ENCODE data around the gene ARHGAP42.
A peak's percentile ranks its signal among the peaks of the same experiment; 100 is the strongest.

ARHGAP42 gene

DNA sequence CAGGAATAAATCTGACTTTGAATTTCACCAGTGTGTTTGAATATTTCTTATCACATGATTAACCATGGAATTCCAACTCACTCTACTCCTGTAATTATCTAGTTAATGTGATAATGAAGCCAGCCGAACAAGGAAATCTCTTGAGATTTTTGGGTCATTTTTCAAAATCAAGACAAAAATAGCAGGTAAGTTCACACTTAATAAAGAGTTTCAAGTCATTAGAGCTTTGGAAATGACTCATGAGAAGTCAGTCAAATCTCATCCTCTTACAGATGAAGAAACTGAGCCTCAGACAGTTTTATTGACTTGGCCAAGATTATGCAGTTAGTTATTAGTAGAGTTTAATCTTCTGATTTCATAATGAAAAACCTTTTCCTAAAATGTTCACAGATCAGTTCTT is 148.8 kb downstream of the ARHGAP42 start:
- no peak for DNase-seq (ENCODE audit: low read depth)

DNA sequence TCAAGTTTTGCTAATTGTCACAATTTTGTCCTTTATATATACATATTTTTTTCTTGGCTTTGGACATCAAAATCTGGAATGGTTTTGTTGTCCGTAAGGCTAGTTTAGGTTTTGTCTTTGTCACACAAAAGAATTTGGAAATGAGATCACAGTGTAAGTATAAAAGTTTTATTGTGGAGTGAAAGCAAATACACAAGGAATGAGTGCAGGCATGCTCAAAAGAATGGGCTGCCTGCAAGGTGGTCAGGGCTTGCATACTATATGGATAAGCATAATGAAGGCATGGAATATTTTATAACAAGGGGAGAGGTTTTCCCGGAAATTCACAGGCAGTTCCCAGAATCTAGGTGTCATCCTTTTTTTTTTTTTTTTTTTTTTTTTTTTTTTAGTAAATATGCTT is 150.2 kb downstream of the ARHGAP42 start:
- no peak for DNase-seq (ENCODE audit: low read depth)

DNA sequence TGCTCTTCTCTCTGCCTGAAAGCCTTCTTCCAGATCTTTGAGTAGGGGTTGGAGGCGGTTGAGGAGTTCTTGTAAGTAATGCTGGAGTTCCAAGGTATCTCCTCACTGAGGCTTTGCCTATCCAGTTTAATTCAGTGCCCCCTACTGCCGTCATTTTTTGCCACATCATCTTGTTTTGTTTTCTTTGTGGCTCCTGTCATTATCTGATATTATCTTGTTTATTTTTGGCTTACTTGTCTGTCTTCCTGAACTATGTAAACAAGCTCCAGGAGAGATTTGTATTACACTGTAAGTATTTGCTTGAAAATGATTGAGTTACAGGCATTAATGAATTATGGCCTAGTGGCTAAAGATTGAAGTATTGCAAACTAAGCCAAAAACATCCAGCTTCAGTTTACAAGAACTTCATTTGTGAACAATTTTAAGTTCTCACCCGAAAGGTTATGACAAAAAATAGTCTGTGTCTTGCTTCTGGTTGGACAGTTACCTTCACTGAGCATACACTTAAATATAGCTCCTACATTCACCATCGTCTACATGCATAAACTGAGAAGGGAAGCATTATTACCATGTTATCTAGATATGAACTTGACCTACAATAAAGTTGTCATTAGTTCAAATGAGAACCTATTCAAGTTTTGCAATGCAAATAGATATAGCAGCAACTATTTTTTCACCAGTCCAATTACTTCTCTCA is 154.8 kb downstream of the ARHGAP42 start:
- DNase-seq (ENCODE audit: low read depth), result no peak

DNA sequence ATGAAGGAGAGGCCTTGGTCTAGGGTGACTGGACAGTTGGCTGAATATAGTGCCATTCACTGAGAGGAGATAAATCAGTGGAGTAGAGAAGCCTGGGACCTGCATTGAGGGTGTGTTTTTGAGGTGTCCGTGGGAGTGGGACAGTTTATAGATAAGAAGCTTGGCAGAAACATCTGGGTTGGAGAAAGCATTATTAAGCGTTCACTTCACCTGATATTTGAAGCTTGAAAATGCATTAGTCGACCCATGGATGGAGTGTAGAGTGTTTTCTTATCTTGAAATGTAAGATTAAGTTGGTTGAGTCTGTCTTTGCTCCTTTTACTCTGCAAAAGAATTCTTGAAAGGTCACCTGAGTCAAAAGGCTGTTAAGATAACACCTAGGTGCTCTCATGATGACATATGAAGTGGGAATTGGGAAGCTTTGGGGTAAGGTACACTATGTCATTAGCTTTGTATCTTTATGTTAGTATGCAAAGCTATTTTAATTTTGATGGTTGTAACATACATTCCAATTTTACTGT is 160.7 kb downstream of the ARHGAP42 start:
- no peak for DNase-seq (ENCODE audit: low read depth)

DNA sequence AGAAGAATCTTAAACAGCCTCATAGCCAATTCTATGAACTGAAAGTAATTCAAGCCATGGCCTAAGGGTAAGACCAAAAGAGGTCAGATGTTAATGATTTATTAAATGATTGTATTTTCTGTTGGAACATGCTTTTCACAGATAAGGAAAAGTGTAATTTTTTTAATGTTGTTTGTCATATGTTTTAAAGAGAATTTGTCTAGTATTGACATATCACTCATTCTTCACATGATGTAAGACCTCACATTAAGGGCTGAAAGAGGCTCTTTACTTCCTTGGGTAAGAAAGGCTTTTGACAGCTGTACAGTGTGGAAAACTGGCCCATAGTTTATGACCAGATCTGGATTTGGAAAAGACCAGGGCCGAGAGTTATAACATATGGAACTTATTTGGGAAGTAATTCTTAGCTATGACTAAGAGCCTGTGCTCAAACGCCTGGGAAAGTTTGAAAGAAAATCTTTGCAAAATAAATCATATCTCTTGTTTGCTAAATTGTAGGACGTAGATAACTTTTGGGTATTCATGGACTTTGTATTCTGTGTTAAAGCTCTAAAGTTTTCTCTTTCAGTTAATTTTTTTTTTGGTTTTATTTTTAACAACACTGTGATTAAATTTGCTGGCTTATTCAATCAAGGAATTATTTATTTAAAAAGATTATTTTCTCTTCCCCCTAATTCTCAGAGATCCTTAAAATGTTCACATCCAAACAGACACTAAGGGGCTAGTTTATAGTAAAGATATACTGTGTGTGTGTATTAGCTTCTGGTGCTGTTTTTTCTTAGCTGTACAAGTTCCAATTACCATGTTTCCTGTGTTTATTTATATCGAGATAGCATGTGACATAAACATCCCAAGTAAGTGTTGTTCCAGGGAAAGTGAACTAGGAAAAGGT is 162.2 kb downstream of the ARHGAP42 start:
- DNase-seq (ENCODE audit: low read depth), result peak; percentile 91

DNA sequence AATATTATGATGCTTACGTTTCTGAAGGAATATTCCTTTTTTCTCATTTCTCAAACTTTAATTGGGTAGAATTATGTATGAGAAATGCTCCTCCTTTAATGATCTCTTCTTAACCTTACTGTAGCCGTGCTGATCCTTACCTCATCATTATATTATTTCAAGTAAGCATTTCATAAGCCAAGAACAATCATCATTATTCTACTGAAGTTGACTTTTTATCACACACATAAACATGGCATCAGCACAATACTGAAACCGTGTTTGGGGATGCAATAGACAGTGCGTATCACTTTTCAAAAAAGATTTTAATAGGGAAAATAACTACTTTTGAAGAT is 162.8 kb downstream of the ARHGAP42 start:
- DNase-seq (ENCODE audit: low read depth), result no peak

DNA sequence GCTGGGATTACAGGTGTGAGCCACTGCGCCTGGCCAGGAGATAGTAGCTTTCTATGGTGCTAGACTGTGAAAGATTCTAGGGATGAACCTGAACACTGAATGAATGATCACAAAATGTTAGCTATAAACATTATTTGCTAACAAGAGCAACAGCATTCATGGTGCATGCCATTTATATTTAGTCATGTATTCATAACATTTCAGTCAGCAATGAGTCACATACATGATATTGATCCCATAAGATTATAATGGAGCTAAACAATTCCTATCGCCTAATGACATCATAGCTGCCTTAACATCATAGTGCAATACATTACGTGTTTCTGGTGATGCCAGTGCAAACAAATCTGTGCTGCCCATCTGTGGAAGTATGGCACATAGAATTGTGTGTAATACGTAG is 164.1 kb downstream of the ARHGAP42 start:
- DNase-seq (ENCODE audit: low read depth), result no peak

DNA sequence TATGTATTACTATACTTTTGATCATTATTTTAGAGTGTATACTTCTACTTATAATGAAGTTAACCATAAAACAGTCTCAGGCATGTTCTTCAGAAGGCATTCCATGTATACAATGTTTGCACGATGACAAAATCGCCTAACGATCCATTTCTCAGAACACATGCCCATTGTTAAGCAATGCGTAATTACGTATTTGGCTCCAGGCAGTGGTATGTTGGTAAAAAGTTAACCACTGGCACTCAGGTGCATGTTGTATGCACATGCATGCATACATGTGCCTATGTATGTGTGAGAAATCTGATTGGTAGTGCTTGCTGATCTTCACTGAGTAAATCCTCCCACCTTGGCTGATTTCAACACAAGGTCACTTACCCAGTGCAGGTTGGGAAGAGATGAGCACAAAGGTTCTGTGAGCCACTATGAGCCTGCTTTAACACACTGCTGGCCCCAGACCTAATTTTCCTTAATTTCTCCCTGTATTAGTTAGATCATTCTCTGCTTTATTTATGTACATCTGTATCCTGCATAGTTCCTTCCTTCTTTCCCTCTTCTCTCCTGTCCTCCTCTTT is 164.6 kb downstream of the ARHGAP42 start:
- no peak for DNase-seq (ENCODE audit: low read depth)

DNA sequence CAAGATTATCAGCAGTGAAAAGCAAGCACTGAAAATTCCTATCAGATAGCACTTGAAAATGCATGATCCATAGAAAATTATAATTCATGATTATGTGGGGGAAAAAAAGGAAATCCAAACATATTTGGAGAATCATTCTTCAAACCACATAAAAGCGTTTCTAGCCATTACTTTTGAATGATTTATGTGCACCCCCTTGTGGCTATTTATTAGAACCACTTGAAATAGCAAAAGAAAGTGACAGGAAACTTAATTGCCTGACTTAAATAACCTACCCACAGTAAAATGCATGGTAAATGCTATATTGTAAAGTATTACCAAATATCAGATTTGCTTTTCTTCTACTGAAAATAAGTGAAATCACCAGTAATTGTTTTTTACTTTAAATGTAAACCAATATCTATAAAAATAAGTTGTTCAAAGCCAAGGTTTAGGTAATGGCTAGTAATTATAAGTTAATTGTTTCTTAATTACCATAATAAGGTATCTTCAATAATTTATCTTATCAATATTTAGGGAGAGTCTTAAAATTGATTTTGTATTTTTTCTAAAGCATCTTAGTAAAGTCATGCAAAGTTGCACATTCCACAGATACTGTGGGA is 168.5 kb downstream of the ARHGAP42 start:
- no peak for DNase-seq (ENCODE audit: low read depth)

DNA sequence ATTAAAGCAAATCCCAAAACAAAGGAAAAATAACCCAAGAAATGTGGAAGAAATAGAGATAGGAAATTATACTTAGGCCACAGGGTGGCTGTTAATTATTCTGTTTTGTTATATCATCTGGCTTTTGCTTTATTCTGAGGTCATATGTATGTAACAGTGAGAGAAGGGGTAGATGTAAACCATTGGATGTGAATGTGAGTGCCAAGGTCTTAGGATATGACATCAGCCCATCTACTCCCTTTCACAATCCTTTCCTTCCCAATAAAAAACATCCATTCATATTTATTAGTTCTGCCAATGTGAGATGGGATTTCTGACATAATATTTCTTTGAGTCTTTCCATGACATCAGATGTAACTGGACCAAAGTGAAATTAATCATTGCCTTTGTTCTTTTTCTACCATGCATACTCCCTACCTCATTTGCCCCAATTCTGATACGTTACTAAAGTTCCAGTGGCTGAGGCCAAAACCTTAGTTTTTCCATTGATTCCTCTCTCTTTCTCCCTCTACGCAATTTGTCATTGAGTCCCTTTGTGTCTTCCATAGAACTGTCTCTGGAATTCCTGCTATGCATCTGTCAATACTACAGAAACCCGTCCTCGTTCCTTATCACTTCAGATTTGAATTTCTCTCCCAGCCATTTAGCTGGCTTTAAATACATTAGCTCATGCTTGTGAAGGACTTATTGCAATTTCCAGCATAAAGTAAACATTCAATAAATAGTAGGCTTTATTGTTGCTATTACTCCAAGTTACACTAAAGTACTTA is 170.3 kb downstream of the ARHGAP42 start:
- no peak for DNase-seq (ENCODE audit: low read depth)

DNA sequence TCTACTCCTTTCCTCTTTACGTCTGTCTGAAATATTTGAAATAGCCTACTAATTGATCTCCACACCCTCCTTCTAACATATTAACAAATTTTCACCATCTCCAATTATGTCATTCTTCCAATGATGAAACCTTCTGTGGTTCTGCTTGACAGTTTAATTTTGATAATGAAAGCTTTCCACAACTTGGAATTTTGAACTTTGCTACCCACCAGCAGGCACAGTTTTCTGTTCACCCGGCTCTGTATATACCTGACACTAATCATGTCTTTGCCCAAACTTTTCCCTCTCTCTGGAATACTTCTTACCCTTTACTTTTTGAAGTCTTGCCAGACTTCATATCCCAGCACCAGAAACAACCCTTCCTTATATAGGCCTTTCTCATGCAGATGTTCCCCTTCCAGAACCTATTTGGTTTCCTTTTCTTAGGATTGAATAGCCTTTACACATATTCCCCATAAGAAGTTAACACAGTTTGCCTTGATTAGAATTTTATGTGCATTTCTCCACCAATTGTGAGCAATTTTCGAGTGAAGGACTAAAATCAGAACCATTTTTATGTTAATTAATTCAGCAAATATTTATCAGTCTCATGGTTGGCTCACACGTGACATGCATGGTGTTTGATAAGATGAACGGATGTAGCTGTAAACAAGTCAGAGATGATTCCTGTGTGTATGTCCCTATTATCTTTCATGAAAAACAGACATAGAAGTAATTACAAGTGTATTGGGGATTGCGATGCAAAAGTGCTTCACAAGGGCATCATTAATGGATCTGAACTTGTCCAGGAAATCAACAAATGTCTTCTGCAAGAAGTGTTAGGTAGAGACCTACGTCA is 173.4 kb downstream of the ARHGAP42 start:
- DNase-seq (ENCODE audit: low read depth), result no peak

DNA sequence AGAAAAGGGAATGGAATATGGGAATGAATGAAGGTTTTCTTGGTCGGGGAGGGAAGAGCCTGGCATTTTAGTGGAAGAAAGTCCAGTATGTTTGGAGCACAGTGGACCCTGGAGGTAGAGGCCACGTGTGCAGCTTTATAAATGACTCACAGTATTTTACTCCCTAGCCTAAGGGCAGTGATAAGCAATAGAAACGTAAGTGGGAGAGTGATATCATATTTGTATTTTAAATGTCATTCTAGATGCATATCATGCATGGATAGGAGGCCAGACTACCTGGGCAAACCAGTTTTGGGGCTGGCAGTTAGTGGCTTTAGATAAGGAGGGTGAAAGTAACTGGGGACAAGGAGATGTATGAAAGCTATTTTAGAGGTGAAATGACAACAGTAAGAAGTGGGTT is 174.1 kb downstream of the ARHGAP42 start:
- DNase-seq (ENCODE audit: low read depth), result no peak

DNA sequence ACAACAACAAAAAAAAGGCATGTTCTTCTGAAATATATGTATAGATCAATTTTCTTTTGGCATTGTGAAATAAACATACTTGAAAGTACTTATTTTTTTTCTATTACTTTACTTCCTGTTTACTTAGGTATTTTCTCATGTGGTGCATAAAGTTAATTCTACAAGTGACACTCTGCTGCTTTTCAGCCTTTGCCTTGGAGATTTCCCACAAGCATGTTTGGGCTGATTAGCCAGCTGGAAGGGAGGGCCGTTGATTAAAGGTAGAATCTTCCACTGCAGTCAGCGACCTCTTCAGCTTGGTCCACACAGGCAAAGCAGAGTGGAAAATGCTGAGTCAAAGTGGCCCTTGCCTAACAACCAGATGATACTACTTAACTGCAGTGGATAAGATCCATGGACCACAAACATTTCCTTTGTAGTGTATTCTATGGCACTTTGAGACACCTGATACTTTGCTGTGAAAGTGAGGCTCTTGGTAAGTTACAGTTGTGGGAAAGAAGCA is 176.0 kb downstream of the ARHGAP42 start:
- DNase-seq (ENCODE audit: low read depth), result peak; percentile 81

DNA sequence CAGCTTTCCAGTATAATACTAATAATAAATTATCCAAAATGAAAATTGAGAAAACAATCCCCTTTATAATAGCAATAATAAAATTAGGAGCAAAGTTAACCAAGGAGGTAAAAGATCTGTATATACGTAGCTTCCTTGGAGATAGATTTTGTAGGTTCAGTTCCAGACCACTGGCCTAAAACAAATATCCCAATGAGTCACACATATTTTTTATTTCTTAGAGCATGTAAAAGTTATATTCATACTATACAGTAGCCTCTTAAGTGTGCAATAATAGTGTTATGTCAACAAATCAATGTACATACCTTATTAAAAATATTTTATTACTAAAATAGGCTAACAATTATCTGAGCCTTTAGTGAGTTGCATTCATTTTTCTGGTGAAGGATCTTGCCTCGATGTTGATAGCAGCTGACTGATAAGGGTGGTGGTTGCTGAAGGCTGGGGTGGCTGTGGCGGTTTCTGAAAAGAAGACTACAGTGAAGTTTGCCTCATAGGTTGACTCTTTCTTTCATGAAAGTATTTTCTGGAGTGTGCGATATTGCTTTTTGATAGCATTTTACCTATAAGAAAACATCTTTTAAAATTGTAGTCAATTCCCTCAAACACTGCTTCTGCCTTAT is 178.5 kb downstream of the ARHGAP42 start:
- DNase-seq (ENCODE audit: low read depth), result no peak

DNA sequence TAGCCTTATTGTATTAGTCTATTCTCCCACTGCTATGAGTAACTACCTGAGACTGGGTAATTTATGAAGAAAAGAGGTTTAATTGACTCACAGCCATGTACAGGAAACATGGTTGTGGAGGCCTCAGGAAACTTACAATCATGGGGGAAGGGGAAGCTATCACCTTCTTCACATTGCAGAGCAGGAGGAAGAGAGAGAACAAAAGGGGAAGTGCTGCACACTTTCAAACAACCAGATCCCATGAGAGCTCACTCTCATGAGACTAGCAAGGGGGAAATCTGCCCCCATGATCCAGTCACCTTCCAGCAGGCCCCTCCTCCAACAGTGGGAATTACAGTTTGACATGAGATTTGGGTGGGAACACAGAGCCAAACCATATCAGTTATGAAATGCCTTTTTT is 179.4 kb downstream of the ARHGAP42 start:
- no peak for DNase-seq (ENCODE audit: low read depth)

DNA sequence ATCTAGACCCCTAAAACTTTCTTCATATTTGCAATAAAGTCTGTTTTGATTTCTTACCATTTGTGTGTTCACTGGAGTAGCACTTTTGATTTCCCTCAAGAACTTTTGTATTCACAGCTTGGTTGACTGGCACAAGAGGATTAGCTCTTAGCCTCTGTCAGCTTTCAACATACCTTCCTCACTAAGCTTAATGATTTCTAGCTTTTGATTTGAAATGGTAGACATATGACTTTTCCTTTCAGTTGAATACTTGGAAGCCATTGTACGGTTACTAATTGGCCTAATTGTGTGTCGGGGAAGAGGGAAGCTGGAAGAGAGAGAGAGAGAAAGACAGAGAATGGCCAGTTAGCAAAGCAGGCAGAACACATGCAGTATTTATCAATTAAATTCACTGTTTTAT is 180.5 kb downstream of the ARHGAP42 start:
- DNase-seq (ENCODE audit: low read depth), result no peak

DNA sequence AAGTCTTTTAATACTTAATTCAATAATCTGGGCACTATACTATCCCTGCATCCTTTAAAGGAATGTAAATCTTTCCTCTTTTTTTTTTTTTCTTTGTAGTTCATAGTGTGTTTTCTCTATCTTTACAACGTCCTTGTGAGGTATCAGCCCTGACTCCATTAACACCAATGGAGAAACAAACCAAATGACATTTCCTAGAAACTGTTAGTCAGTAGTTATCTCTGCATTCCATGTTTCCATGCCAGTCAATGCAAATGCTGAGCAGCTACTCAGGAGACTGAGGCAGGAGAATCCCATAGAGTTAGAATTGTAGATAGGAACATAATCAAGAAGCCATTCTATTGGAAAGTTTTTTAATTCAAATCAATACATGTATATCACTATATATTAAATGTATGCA is 182.2 kb downstream of the ARHGAP42 start:
- no peak for DNase-seq (ENCODE audit: low read depth)

DNA sequence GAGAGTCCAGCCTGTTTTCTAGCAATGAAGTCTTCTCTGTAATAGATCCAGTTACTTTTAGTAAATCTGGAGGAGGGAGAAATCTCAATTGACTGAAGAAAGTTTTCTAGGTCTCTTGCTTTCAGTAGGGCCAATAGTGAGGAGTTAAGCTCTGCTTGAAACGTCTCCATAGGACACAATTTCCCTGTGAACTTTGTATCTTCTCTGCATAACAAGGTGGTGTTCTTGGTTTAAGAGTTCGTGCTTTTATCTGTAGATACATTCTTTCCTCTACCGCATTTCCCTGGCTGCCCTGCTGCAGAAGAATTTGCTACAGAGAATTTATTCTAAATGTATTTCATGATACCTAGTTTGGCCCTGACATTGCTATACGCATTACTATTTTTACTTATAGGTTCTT is 183.1 kb downstream of the ARHGAP42 start:
- DNase-seq (ENCODE audit: low read depth), result no peak

DNA sequence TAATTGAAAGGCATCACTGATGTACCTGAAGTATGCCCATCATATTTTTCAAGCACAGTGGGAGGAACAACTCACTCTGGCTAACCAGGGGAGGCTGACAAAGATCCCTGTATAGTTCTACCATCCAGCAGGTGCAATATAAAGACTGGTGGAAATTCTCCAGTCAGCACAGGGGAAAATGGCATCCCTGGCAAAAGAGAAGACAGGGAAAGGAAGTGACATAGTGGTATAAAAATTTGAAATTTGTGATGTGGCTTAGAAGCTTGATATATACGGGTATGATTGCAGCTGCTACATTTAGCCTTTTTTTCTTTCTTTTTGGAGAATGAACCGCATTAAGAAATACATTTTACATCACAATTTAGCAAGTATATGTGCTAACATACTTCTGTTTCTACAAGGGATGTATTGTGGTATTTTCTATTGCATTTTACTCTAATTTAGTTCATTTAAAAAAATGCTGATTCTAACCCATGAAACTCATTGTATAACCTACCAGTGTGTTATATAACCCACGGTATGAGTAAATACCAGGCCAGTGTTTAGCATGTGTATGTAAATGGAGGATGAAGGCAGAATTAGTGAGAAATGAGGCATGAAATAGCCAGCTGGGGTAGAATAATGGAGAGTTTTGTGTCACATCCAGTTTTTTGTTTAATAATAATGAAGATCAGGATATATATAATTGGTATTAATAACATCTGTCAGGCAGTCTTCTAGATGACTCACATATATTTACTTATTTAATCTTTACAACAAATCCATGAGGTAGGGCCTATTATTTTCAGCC is 186.1 kb downstream of the ARHGAP42 start:
- no peak for DNase-seq (ENCODE audit: low read depth)
